Mononuclear cell (primary cell): Measurements from ENCODE around the gene TADA3. TPM values are rescaled to one million over a fixed set of nuclear protein-coding genes. Genes with fewer than 3 reads are reported as not detected.

ENCODE experiments used
- H3K27me3 ChIP-seq: 2 replicates; pipeline ENCODE4 v1.6.0; 2011; ENCODE audit warnings: low read length, control low read depth; ENCODE audit not compliant: insufficient read depth
- H3K4me1 ChIP-seq: 2 replicates; pipeline ENCODE4 v1.5.1; 2011; ENCODE audit warnings: mild to moderate bottlenecking, low read length, control low read depth; ENCODE audit not compliant: insufficient read depth
- H3K4me3 ChIP-seq: 2 replicates; pipeline ENCODE4 v1.5.1; 2011; ENCODE audit warnings: mild to moderate bottlenecking, low read length, moderate library complexity
- H3K9me3 ChIP-seq: 2 replicates; pipeline ENCODE4 v1.5.1; 2011; ENCODE audit warnings: low read depth, mild to moderate bottlenecking, control low read depth, low read length
- total RNA-seq: library from RNA; depleted of rRNA; stranded (reverse); fragments of >200 nt; gene quantifications from one replicate; pipeline ENCODE4 v1.2.3, GENCODE V29; 2012

Gene TADA3
- total RNA-seq, 1 donor = 28.8 TPM

DNA sequence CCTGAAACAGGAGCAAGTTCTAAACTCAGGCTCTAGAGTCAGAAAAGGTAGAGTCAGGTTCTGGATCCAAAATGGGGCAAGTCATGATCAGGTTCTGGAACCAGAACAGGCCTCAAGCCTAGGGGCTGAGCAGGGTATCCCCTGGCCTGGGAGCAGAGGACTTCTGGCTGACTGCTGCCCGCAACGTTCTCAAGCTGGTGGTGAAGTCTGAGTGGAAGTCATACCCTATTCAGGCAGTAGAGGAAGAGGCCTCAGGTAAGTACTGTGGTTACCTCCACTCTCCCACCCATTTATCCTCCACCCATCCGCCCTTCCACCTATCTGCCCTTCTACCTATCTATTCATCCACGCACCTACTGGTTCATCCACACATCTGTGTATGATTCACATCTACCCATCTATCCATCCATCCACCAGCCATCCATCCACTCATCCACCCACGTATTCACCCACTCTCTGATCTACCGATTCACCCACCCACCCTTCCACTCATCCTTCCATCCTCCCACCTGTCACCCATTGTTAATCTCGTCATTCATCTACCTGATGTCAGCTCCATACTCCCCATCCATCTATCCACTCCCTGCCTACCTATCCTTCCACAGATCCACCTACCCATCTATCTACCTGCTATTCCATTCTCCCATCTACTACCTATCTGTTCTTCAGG lies 26.5 kb upstream of the TADA3 start:
- H3K4me3 ChIP-seq = no peak overlapping the region
- no peaks in the 10 kb centered on the region for H3K27me3 ChIP-seq
- no peaks in the 10 kb centered on the region for H3K4me1 ChIP-seq
- H3K9me3 ChIP-seq = no peaks in the 10 kb centered on the region

DNA sequence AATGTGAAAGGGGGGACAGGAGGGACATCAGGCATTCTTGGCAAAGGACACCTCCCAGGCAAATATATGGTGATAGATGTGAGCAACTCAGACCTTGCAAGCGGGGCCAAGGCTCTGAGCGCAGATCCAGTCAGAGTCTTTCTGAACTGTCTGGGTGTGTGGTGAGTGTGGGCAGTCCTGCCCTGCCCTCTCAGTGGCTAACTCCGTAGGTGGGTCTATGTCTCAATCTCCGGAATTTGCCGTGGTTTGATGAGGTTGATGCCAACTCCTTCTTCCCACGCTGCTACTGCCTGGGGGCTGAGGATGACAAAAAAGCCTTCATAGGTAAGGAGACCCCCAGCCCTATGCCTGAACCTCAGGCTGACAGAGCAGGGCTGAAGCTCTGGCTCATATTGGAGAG lies 25.2 kb upstream of the TADA3 start:
- Histone ChIP-seq H3K4me3 (no peak overlapping the region), H3K4me1 (no peaks in the 10 kb centered on the region), H3K27me3 (no peaks in the 10 kb centered on the region), H3K9me3 (no peaks in the 10 kb centered on the region)

DNA sequence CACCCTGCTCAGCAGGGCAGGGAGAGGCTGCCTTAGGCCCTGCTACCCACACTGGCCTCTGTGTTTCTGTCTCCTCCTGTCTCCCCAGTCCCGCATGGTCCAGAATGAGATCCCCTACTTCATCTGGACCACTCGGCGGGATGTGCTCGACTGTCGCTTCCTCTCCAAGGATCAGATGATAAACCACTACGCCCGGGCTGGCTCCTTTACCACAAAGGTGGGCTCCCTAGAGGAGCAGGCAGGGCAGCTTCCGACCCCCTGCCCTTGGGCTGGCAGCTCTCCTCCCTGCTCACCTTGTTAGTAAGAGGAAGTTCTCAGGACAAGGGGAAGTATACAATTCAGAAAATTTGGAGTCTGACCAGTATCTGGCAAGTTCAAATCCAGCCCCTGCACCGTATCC lies 23.7 kb upstream of the TADA3 start:
- Histone ChIP-seq H3K27me3 (no peaks in the 10 kb centered on the region), H3K4me1 (peaks cover 2% of the 10 kb centered on the region), H3K9me3 (no peaks in the 10 kb centered on the region), H3K4me3 (no peak overlapping the region)

- Histone ChIP-seq H3K27me3 (no peaks in the 10 kb centered on the region), H3K4me1 (peaks cover 26% of the 10 kb centered on the region), H3K9me3 (no peaks in the 10 kb centered on the region), H3K4me3 (no peak overlapping the region)
Measured at GRCh38 chr3:9812870-9813483, 20.7 kb upstream of the TADA3 start.

GRCh38 chr3:9810846-9811245 lies 18.6 kb upstream of the TADA3 start:
- H3K4me3 ChIP-seq = peak overlapping the region; percentile 48
- peaks cover 31% of the 10 kb centered on the region for H3K4me1 ChIP-seq

DNA sequence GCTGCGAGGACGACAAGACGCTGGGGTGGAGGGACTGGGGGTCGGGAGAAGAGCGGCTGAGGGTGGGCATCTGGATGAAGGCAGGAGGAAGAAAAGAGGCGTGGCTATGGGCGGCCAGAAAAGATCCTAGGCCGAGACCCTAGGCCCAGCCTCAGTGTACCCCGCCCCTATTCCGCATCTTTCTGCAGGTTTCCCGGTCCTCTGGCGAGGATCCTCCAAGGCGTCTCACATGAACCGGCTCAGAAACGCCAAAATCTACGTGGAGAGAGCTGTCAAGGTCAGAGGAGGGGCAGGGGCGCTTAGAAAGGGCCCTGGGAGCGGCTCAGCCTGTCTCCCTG lies 18.1 kb upstream of the TADA3 start:
- Histone ChIP-seq H3K4me1 (peaks cover 31% of the 10 kb centered on the region), H3K9me3 (no peaks in the 10 kb centered on the region), H3K27me3 (no peaks in the 10 kb centered on the region), H3K4me3 (peak overlapping the region; percentile 48)

More at GRCh38 chr3:9810846-9811245, 18.6 kb upstream of the TADA3 start:
- Histone ChIP-seq H3K9me3 (no peaks in the 10 kb centered on the region), H3K27me3 (no peaks in the 10 kb centered on the region)

DNA sequence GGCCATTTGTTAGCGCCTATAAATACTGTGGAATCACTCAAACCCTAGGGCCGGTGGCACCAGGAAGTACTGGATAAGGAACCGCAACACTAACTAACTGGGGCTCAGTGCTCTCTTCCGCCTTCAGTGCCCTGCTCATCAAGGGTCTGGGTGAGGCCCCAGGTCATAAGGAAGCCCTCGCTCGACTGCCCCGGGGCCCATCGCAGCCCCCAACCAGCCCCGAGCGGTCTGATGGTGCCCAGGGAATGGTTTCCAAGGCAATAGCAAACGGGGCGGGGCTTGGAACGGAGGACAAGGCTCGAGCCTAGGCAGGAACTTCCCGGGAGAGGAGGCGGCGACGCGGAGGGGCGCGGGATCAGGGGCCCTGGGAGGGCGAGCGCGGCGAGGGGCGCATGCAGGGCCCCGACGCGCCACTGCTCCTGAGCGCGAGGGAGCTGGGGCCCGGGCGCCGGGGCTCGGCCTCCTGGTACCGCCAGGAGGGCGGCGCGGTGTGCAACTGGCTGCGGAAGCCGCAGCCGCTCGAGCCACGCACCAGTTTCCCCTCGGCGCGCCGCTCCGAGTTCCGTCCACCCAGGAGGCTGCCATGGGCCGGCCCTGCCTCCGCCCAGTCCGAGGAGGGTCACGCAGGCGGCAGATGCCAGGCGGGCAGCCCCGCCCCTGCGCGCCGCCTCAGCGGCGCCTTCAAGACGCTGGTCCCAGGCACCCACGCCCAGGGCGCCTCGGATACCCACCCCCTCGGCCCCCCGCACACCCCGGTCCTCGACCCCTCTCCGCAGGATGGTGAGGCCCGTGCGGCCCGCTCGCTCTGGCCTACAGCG lies 17.6 kb upstream of the TADA3 start, which contains the start of gene TTLL3:
Gene TTLL3, plus strand, starts transcription at position 648 of the 818 bp plus-strand sequence. CDS start 400 bp downstream, outside the sequence.
- Histone ChIP-seq H3K9me3 (no peaks in the 10 kb centered on the region), H3K27me3 (no peaks in the 10 kb centered on the region), H3K4me3 (peak within 1 kb of the TSS; percentile 48), H3K4me1 (peaks cover 31% of the 10 kb centered on the region)

DNA sequence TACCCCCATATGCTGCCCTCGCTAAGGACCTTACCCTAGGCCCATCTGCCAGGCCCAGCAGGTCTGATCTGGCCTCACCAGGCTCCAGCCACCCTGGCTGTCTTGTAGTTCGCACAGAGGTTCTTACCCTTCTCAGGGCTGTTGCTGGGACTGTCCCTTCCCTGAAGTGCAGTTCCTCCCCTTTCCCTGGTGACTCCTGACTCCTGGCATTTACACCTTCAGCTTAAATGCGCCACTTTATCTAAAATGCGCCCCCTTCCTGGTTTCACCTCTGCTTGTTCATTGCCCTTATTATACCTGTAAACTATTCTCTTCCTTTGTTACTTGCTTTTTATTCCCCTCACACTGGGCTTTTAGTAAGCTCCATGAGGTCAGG lies 17.0 kb upstream of the TADA3 start:
- peak overlapping the region; percentile 48 for H3K4me3 ChIP-seq
- H3K27me3 ChIP-seq = no peaks in the 10 kb centered on the region
- peaks cover 31% of the 10 kb centered on the region for H3K4me1 ChIP-seq
- H3K9me3 ChIP-seq = no peaks in the 10 kb centered on the region

GRCh38 chr3:9808345-9809037 lies 16.2 kb upstream of the TADA3 start:
- peaks cover 31% of the 10 kb centered on the region for H3K4me1 ChIP-seq
- H3K27me3 ChIP-seq = no peaks in the 10 kb centered on the region
- no peaks in the 10 kb centered on the region for H3K9me3 ChIP-seq
- no peak overlapping the region for H3K4me3 ChIP-seq

DNA sequence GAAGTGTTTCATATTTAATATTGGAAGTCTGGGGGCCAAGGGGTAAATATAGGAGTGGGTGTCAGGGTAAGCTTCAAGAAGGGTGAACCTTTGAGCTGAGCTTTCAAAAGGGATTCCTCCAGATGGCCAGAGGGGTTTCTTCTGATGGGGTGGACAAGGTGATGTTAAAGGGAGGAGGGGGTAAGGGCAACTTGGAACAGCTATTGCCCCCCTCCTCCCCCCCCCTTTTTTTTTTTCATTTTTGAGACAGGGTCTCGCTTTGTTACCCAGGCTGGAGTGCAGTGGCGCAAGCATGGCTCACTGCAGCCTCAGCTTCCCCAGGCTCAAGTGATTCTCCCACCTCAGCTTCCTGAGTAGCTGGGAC lies 15.7 kb upstream of the TADA3 start:
- Histone ChIP-seq H3K4me1 (peaks cover 31% of the 10 kb centered on the region), H3K27me3 (no peaks in the 10 kb centered on the region), H3K4me3 (no peak overlapping the region), H3K9me3 (no peaks in the 10 kb centered on the region)

- H3K27me3 ChIP-seq = no peaks in the 10 kb centered on the region
Measured at GRCh38 chr3:9806688-9807589, 14.7 kb upstream of the TADA3 start.

GRCh38 chr3:9806137-9806536 lies 13.9 kb upstream of the TADA3 start:
- Histone ChIP-seq H3K9me3 (no peaks in the 10 kb centered on the region), H3K27me3 (no peaks in the 10 kb centered on the region), H3K4me1 (peaks cover 31% of the 10 kb centered on the region), H3K4me3 (no peak overlapping the region)

More at GRCh38 chr3:9806688-9807589, 14.7 kb upstream of the TADA3 start:
- Histone ChIP-seq H3K4me3 (no peak overlapping the region), H3K4me1 (peaks cover 31% of the 10 kb centered on the region), H3K9me3 (no peaks in the 10 kb centered on the region)

- peaks cover 21% of the 10 kb centered on the region for H3K4me1 ChIP-seq
- no peak overlapping the region for H3K4me3 ChIP-seq
Measured at GRCh38 chr3:9804996-9805395, 12.7 kb upstream of the TADA3 start.

DNA sequence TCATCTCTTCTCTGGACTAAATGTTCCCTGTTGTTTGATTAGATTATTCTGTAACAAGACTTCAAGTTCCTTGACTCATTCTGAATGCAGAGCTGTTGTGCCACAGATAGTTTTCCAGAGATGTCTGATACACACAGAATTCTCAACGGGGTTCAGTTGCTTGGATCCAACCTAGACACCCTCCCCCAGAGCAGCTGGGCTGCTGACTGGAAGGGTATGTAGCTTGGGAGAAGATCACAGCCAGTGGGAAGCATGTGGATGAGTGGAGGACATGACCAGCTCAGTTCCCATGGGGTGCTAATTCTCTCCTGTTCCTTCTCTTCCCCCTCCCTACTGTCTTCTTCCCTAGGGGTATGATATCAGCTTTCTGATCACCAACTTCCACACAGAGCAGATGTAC lies 11.2 kb upstream of the TADA3 start:
- Histone ChIP-seq H3K4me1 (peaks cover 10% of the 10 kb centered on the region), H3K27me3 (no peaks in the 10 kb centered on the region), H3K4me3 (no peak overlapping the region), H3K9me3 (no peaks in the 10 kb centered on the region)

More at GRCh38 chr3:9804996-9805395, 12.7 kb upstream of the TADA3 start:
- Histone ChIP-seq H3K27me3 (no peaks in the 10 kb centered on the region), H3K9me3 (no peaks in the 10 kb centered on the region)
